Mucosa of descending colon (tissue), 3 donors: Measurements from ENCODE around the gene FBLL1. TPM values are rescaled to one million over a fixed set of nuclear protein-coding genes. Genes with fewer than 3 reads are reported as not detected.

Source experiments
- ATAC-seq: fragments of 200-7000 bp; cut with Tn5 transposase; one replicate; pipeline ENCODE4 v1.9.1; 2020; ENCODE audit warnings: mild to moderate bottlenecking, moderate library complexity
- DNase-seq, 3 donors: peaks; one replicate each; pipeline ENCODE4 v3.0.0-alpha.2; 2020
- H3K36me3 ChIP-seq: fragments of 200-600 bp; one replicate; pipeline ENCODE4 v1.8.0; 2021; ENCODE audit warnings: low read depth, mild to moderate bottlenecking
- H3K4me1 ChIP-seq: fragments of 200-600 bp; one replicate; pipeline ENCODE4 v1.8.0; 2021; ENCODE audit warnings: low read depth, mild to moderate bottlenecking
- H3K4me3 ChIP-seq: fragments of 200-600 bp; one replicate; pipeline ENCODE4 v1.8.0; 2021; ENCODE audit warnings: mild to moderate bottlenecking
- H3K9me3 ChIP-seq: fragments of 200-600 bp; one replicate; pipeline ENCODE4 v1.8.0; 2021; ENCODE audit warnings: mild to moderate bottlenecking
- intact Hi-C, 2 donors: fragments of 100-400 bp; cut with DNase I in 1 of 2; cut with micrococcal nuclease in 1 of 2; formaldehyde crosslinking; loops; one replicate each; pipeline versions ENCODE4 v1.11.0 to v1.11.1; 2022; cut with DNase I, micrococcal nuclease
- total RNA-seq, 3 donors: library from RNA; stranded (reverse); fragmentation: NEBNext Ultra II Directional in 2 of 3; extraction: Animal tissue kit (Norgen Biotek cat#: 25700) in 2 of 3; gene quantifications; one replicate each; pipeline versions ENCODE4 v1.2.1 to v1.2.4, GENCODE V29; 2021 to 2023
- TF ChIP-seq, protein P1 (sequence below): fragments of 200-600 bp; IDR thresholded peaks from one replicate; pipeline ENCODE4 v1.8.0; 2022; ENCODE audit warnings: antibody characterized with exemption, mild to moderate bottlenecking
- donor health status: DM: no; HTN: no; CAD: no; lungs with moderate emphysema.
- donor health status: DM: no; HTN: no; CAD: no.
- donor health status: DM: no; HTN: yes; CAD: no.

FBLL1 gene
- total RNA-seq, 3 donors from 2014 or later = 0.26 to 0.76 (median 0.51) TPM

DNA sequence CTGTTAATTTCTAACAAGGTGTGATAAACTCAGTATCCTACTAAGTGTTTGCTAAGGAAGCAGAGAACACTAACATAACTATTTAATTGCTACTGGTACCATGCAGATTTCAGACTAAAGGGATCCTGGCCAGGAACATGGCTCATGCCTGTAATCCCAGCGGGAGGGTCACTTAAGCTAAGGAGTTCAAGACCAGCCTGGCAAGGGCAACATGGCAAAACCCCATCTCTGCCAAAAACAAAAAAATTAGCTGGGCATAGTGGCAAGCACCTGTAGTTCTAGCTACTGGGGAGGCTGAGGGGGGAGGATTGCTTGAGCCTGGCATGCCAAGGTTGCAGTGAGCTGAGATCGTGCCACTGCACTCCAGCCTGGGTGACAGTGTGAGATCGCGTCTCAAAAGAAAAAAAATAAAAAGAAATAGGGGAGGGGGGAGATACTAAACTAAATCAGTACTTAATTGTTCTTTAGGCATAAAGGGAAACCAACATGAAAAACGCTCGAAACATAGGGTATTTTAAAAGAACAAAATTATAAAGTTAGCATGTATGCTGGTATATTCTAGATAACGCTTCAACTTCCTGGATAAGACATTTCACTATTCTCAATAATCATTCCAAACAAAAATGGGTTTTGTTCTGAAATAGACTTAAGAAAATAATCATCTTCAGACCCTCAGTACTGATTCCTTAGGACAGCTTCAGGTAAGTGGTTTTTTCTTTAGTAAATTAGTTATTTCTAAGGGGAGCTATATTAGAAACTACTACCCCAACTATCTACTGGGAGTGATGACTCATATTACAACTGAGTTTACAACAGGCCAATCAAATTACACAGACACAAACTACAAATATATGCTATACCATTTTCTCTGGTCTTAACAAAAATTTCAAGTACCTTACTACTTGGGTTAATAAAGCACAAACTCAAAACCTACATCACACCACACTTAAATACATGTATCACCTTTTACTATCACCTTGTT is 46.6 kb downstream of the FBLL1 start:
- Histone ChIP-seq H3K4me1 (peaks cover 32% of the 10 kb centered on the region), H3K9me3 (no peaks in the 10 kb centered on the region), H3K36me3 (no peaks in the 10 kb centered on the region), H3K4me3 (no peak overlapping the region)
- TF ChIP-seq, protein P1, sequence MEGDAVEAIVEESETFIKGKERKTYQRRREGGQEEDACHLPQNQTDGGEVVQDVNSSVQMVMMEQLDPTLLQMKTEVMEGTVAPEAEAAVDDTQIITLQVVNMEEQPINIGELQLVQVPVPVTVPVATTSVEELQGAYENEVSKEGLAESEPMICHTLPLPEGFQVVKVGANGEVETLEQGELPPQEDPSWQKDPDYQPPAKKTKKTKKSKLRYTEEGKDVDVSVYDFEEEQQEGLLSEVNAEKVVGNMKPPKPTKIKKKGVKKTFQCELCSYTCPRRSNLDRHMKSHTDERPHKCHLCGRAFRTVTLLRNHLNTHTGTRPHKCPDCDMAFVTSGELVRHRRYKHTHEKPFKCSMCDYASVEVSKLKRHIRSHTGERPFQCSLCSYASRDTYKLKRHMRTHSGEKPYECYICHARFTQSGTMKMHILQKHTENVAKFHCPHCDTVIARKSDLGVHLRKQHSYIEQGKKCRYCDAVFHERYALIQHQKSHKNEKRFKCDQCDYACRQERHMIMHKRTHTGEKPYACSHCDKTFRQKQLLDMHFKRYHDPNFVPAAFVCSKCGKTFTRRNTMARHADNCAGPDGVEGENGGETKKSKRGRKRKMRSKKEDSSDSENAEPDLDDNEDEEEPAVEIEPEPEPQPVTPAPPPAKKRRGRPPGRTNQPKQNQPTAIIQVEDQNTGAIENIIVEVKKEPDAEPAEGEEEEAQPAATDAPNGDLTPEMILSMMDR = no peak
- DNase-seq (no peak), ATAC-seq (no peak)
- intact Hi-C loops = no loop called here

DNA sequence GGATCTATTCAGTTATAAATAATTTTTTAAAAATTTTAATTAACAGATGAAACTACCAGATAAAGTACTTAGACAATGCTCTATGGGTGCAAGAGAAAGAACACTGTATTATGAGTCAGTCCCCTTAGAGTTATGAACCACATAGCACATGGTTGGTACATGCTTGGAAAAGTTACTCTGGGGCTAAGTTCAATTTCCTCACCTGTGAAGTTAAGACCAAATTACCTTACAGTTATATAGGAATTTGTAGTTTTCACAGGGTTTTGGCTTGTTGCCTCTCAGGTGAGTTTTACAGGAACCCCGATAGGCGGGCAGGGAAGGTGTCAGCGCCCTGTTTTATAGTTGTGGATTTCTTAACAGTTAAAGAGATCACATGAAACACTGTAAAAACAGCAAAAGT is 48.9 kb downstream of the FBLL1 start:
- TF ChIP-seq, protein P1 = no peak
- no peaks in the 10 kb centered on the region for H3K9me3 ChIP-seq
- intact Hi-C loops = no loop called here
- ATAC-seq = no peak
- DNase-seq = no peak
- no peaks in the 10 kb centered on the region for H3K36me3 ChIP-seq
- H3K4me1 ChIP-seq = peaks cover 29% of the 10 kb centered on the region
- H3K4me3 ChIP-seq = peak overlapping the region; percentile 72

DNA sequence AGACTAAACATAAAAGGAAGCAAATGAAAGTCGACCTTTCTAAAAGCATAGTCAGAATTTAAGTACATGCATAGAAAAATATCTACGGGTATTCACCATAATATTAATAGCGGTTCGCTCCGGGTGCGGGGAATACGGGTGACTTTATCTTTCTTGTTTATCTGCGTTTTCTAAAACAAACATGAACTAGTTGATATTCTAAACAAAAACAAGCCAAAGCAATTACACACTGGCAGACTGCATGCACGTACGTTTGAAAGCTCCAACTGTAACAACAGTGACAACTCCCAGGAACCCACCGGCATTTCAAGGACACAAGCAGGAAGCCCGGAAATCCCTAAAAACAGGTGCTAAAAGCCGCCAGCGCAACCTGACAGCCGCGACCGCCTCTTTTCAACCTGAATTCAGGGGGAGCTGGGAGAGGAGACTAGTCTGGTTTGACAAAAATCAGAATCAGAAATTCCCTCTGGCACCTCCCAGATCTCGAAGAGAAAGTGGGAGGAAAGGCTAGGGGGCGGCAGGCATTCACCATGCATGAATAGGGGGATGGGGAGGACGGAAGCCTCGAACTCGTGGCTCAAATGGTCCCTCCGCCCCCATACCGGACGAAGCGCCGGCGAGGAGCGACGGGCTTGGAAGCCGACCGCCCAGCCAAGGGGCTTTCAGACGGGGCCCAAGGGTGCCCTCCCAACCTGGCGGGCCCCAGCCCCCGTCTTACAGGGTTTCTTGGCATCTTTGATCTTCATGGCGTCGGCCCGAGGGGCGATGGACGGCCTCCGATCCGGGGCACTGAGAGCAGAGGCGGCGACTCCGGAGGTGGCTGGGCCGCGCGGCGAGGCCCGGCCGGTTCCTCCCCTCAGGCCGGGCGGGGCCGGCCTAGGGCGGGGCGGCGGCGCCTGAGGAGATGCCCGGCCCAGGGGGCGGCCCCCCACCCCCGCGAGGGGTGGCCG is 49.7 kb downstream of the FBLL1 start, which contains the start of gene PANK3:
Gene PANK3, minus strand, starts transcription at position 831 of the 950 bp plus-strand sequence. Its CDS starts 85 bp downstream, at position 746.
- peaks cover 29% of the 10 kb centered on the region for H3K4me1 ChIP-seq
- peak within 1 kb of the TSS; percentile 72 for H3K4me3 ChIP-seq
- ATAC-seq = peak; percentile 88
- DNase-seq = peak in 2 of 3 donors; percentile 44 to 89
- intact Hi-C loops = no loop called here
- H3K36me3 ChIP-seq = no peaks in the 10 kb centered on the region
- TF ChIP-seq, protein P1 = no peak
- H3K9me3 ChIP-seq = no peaks in the 10 kb centered on the region

DNA sequence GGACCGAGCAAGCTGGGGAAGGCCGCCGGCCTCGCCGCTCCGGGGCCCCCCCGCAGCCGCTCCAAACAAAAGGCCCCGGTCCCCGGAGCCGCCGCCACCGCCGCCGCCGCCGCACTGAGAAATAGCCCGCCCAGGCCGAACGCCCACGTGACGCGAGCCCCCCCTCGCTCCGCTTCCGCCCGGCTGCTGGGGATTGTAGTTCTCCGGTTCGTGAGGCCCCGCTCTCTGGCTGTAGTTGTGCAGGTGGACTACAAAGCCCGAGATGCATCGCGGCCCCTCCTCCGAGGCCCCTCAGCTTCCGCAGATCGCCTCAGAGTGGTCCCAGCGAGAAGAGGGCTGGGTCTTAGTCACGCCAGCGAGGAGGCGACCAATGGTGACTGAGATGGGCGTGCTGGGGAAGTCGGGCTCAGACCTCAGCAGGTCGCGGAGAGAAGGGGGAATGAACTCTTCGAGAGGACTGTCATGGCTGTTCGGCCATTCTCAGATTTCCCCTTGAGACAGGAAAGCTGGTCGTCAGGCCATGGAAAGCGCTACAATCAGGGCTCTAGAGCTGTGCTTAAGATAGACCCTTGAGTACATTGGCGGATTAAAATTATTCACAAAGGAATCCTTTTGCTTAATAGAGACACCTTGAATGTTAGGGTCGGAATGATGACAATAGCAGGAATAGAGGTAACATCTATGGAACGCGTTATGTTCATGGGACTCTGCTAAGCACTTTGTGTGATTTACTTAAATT is 50.6 kb downstream of the FBLL1 start:
- intact Hi-C loops = no loop called here
- DNase-seq (peak; percentile 98 to 99 (median 98)), ATAC-seq (peak; percentile 96)
- no peaks in the 10 kb centered on the region for H3K9me3 ChIP-seq
- peaks cover 29% of the 10 kb centered on the region for H3K4me1 ChIP-seq
- H3K4me3 ChIP-seq = peak overlapping the region; percentile 72
- no peaks in the 10 kb centered on the region for H3K36me3 ChIP-seq
- TF ChIP-seq, protein P1 = no peak

DNA sequence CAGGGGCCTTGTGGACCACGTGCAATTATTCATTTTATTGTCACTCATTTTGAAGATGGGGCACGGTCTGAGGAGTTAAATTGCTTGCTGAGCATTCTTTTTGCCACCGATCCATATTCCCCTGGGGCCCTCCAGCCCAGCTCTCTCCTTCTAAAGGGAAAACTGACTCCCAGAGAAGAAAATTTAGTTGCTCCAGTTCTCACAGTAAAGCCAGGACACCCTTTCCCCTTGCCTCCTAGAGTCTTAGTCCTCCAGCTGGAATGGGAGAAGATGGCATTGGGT is 51.1 kb downstream of the FBLL1 start:
- intact Hi-C loops = no loop called here

More for the DNA sequence above, 51.1 kb downstream of the FBLL1 start:
- H3K36me3 ChIP-seq = no peaks in the 10 kb centered on the region
- DNase-seq = no peak
- H3K4me1 ChIP-seq = peaks cover 26% of the 10 kb centered on the region
- TF ChIP-seq, protein P1 = no peak
- H3K4me3 ChIP-seq = no peak overlapping the region
- no peak for ATAC-seq
- H3K9me3 ChIP-seq = no peaks in the 10 kb centered on the region
